T-helper 22 cell (primary cell): ENCODE data around the gene CDH11.

Experiments
- DNase-seq: peaks from one replicate; pipeline ENCODE4 v3.0.0-alpha.2; 2020; ENCODE audit warnings: low read depth

Gene CDH11

GRCh38 chr16:64907844-64908243, 214.0 kb downstream of the CDH11 start:
- DNase-seq: no peak

GRCh38 chr16:64903770-64904169, 218.1 kb downstream of the CDH11 start:
- DNase-seq: no peak

- no peak for DNase-seq
Measured at GRCh38 chr16:64900517-64900916, 221.3 kb downstream of the CDH11 start.

- no peak for DNase-seq
Measured at GRCh38 chr16:64900019-64900418, 221.8 kb downstream of the CDH11 start.

DNA sequence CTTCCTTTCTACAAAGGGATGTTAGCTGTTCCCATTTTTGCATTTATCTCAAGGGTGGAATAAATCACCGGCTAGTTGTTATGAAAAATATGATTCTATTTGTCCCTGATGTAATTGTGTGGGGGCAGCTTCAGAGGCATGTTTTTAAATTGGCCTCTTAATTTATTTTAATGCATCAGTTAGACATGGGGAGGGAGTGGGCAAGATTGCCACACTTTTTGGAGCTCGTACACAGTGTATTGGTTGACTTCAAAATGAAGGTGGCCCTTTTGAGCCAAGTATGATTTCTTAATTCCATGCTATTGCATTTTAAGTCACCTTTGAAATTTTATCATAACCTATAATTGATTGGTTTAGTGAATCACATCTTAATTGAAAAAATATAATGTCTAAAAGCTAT, 223.7 kb downstream of the CDH11 start:
- DNase-seq: no peak
